ENCODE results near the gene ANKRD13A. TPM values are rescaled to one million over a fixed set of nuclear protein-coding genes. Genes with fewer than 3 reads are reported as not detected.
A peak's percentile ranks its signal among the peaks of the same experiment; 100 is the strongest.

The ANKRD13A gene
- total and polyA plus RNA-seq, 2 experiments from 2014 or later: 77.3 to 241 TPM

GRCh38 chr12:109994401-109995175 lies 4.6 kb upstream of the ANKRD13A start:
- Histone ChIP-seq H3K27me3 (replicated peaks; ENCODE audit: insufficient read depth) (no peaks in the 10 kb centered on the region), H3K9ac (peak overlapping the region; percentile 81), H3K27ac (no peak overlapping the region), H3F3A (ENCODE audit: insufficient read depth) (peaks cover 27% of the 10 kb centered on the region; the same call in 1 of the 2 replicates), H3K36me3 (ENCODE audit: low read depth) (peaks cover 12% of the 10 kb centered on the region; the same call in 1 of the 2 replicates), H3K9me3 (ENCODE audit: low read depth) (no peaks in the 10 kb centered on the region), H3K4me2 (ENCODE audit: unreplicated experiment) (peak overlapping the region; percentile 99), H3K79me2 (ENCODE audit: insufficient read depth) (peaks cover 75% of the 10 kb centered on the region), H4K20me1 (ENCODE audit: insufficient read depth) (no peaks in the 10 kb centered on the region), H2AFZ (no peak overlapping the region), H3K9me2 (ENCODE audit: insufficient read depth) (no peaks in the 10 kb centered on the region), H3K4me3 (peak overlapping the region; percentile 85), H3K4me1 (ENCODE audit: insufficient read depth) (peaks cover 39% of the 10 kb centered on the region)
- WGBS, 2 experiments (ENCODE audit: low coverage in 1 of 2, low lambda C conversion rate in 2 of 2, missing lambda C conversion rate in 2 of 2): 36 to 49% methylated on average over 6 of the region's 6 CpGs
- DNase-seq: peak; percentile 43
- TF ChIP-seq EZH2 (IDR thresholded peaks at IDR 0.05; ENCODE audit: insufficient read depth, poor library complexity, severe bottlenecking): no peak
- TF ChIP-seq EZH2phosphoT487 (IDR thresholded peaks at IDR 0.05; ENCODE audit: insufficient read depth, low read depth): no peak
- in situ Hi-C loops (cut with MboI): no loop called here

GRCh38 chr12:109995361-109995685 lies 3.9 kb upstream of the ANKRD13A start:
- no peaks in the 10 kb centered on the region for H3K9me2 ChIP-seq (ENCODE audit: insufficient read depth)
- peak overlapping the region; percentile 99 for H3K4me2 ChIP-seq (ENCODE audit: unreplicated experiment)
- H3K4me3 ChIP-seq: peak overlapping the region; percentile 85
- H3F3A ChIP-seq (ENCODE audit: insufficient read depth): peaks cover 29% of the 10 kb centered on the region; the same call in 1 of the 2 replicates
- H3K4me1 ChIP-seq (ENCODE audit: insufficient read depth): peaks cover 39% of the 10 kb centered on the region
- no peaks in the 10 kb centered on the region for H4K20me1 ChIP-seq (ENCODE audit: insufficient read depth)
- no peaks in the 10 kb centered on the region for H3K27me3 ChIP-seq (replicated peaks; ENCODE audit: insufficient read depth)
- H3K9me3 ChIP-seq (ENCODE audit: low read depth): no peaks in the 10 kb centered on the region
- in situ Hi-C loops (cut with MboI): no loop called here
- H3K36me3 ChIP-seq (ENCODE audit: low read depth): peaks cover 6% of the 10 kb centered on the region; the same call in 1 of the 2 replicates
- peak overlapping the region; percentile 88 for H2AFZ ChIP-seq
- H3K9ac ChIP-seq: peak overlapping the region; percentile 81
- WGBS, 2 experiments (ENCODE audit: low coverage in 1 of 2, low lambda C conversion rate in 2 of 2, missing lambda C conversion rate in 2 of 2): 0 to 1% methylated on average over 6 of the region's 6 CpGs
- peaks cover 75% of the 10 kb centered on the region for H3K79me2 ChIP-seq (ENCODE audit: insufficient read depth)
- DNase-seq: peak; percentile 29
- no peak for TF ChIP-seq EZH2 (IDR thresholded peaks at IDR 0.05; ENCODE audit: insufficient read depth, poor library complexity, severe bottlenecking)
- no peak for TF ChIP-seq EZH2phosphoT487 (IDR thresholded peaks at IDR 0.05; ENCODE audit: insufficient read depth, low read depth)
- H3K27ac ChIP-seq: 0 out of 2 replicates have a peak overlapping the region, but pooled peaks have one; percentile 12

GRCh38 chr12:109995686-109996482 lies 3.3 kb upstream of the ANKRD13A start, which contains the start of gene GIT2:
Gene GIT2 (minus strand): TSS chr12:109996368. CDS start chr12:109996224, 144 bp downstream.
- peaks cover 75% of the 10 kb centered on the region for H3K79me2 ChIP-seq (ENCODE audit: insufficient read depth)
- H3K4me1 ChIP-seq (ENCODE audit: insufficient read depth): peaks cover 39% of the 10 kb centered on the region
- no peak for TF ChIP-seq EZH2 (IDR thresholded peaks at IDR 0.05; ENCODE audit: insufficient read depth, poor library complexity, severe bottlenecking)
- TF ChIP-seq EZH2phosphoT487 (IDR thresholded peaks at IDR 0.05; ENCODE audit: insufficient read depth, low read depth): no peak
- in situ Hi-C loops (cut with MboI): no loop called here
- peak within 1 kb of the TSS; percentile 99 for H3K4me2 ChIP-seq (ENCODE audit: unreplicated experiment)
- no peaks in the 10 kb centered on the region for H3K27me3 ChIP-seq (replicated peaks; ENCODE audit: insufficient read depth)
- H4K20me1 ChIP-seq (ENCODE audit: insufficient read depth): no peaks in the 10 kb centered on the region
- peak; percentile 96 for DNase-seq
- peaks cover 34% of the 10 kb centered on the region for H3F3A ChIP-seq (ENCODE audit: insufficient read depth)
- no peaks in the 10 kb centered on the region for H3K9me2 ChIP-seq (ENCODE audit: insufficient read depth)
- peak within 1 kb of the TSS; percentile 88 for H2AFZ ChIP-seq
- peak within 1 kb of the TSS; percentile 81 for H3K9ac ChIP-seq
- WGBS, 2 experiments (ENCODE audit: low coverage in 1 of 2, low lambda C conversion rate in 2 of 2, missing lambda C conversion rate in 2 of 2): 0 to 1% methylated on average over 35 to 63 of the region's 65 CpGs
- H3K36me3 ChIP-seq (ENCODE audit: low read depth): peaks cover under 1% of the 10 kb centered on the region; the same call in 1 of the 2 replicates
- H3K27ac ChIP-seq: 0 out of 2 replicates have a peak within 1 kb of the TSS, but pooled peaks have one; percentile 12
- no peaks in the 10 kb centered on the region for H3K9me3 ChIP-seq (ENCODE audit: low read depth)
- H3K4me3 ChIP-seq: peak within 1 kb of the TSS; percentile 85

DNA sequence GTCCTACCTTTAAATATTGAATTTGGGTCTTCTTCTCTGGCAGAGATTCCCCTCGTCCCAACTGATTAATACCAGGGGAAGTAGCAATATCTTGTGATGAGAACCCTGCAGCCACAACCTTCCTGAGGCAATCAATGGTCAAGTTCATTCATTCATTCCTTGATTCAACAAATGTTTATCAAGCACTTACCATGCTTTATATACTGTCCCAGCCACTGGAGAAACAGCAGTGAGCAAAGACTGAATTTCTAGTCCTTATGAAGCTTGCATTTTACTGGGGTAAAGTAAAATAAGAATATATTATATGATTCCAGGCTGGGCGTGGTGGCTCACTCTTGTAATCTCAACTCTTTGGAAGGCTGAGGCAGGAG lies 2.8 kb upstream of the ANKRD13A start:
- H3K9ac ChIP-seq: peak overlapping the region; percentile 81
- H3K4me1 ChIP-seq (ENCODE audit: insufficient read depth): peaks cover 45% of the 10 kb centered on the region
- no peaks in the 10 kb centered on the region for H3K9me2 ChIP-seq (ENCODE audit: insufficient read depth)
- H3K79me2 ChIP-seq (ENCODE audit: insufficient read depth): peaks cover 74% of the 10 kb centered on the region
- H4K20me1 ChIP-seq (ENCODE audit: insufficient read depth): no peaks in the 10 kb centered on the region
- H3K27ac ChIP-seq: no peak overlapping the region
- H3K9me3 ChIP-seq (ENCODE audit: low read depth): no peaks in the 10 kb centered on the region
- peak overlapping the region; percentile 85 for H3K4me3 ChIP-seq
- no peak for TF ChIP-seq EZH2phosphoT487 (IDR thresholded peaks at IDR 0.05; ENCODE audit: insufficient read depth, low read depth)
- H3K4me2 ChIP-seq (ENCODE audit: unreplicated experiment): peak overlapping the region; percentile 99
- peak overlapping the region; percentile 88 for H2AFZ ChIP-seq
- peaks cover 40% of the 10 kb centered on the region for H3F3A ChIP-seq (ENCODE audit: insufficient read depth)
- in situ Hi-C loops (cut with MboI): no loop called here
- H3K27me3 ChIP-seq (replicated peaks; ENCODE audit: insufficient read depth): no peaks in the 10 kb centered on the region
- no peak for DNase-seq
- 48 to 50% methylated on average over 2 of the region's 2 CpGs for WGBS, 2 experiments (ENCODE audit: low coverage in 1 of 2, low lambda C conversion rate in 2 of 2, missing lambda C conversion rate in 2 of 2)
- no peaks in the 10 kb centered on the region for H3K36me3 ChIP-seq (ENCODE audit: low read depth)
